Neural progenitor cell (in vitro differentiated cells): ENCODE data around the gene MYH7B.

ENCODE experiments used
- EZH2 ChIP-seq: fragments of 200-600 bp; sonication (generic); IDR thresholded peaks from 2 replicates; pipeline ENCODE4 v1.6.1; 2017; ENCODE audit warnings: antibody characterized with exemption, mild to moderate bottlenecking, moderate library complexity
- EZH2phosphoT487 ChIP-seq: fragments of 200-600 bp; sonication (generic); IDR thresholded peaks from 2 replicates; pipeline ENCODE4 v1.6.1; 2017; ENCODE audit warnings: antibody characterized with exemption
- TF ChIP-seq, protein P1 (sequence below): fragments of 200-600 bp; sonication (generic); IDR thresholded peaks from 2 replicates; pipeline ENCODE4 v1.5.1; 2017; ENCODE audit warnings: antibody characterized with exemption, mild to moderate bottlenecking

DNA sequence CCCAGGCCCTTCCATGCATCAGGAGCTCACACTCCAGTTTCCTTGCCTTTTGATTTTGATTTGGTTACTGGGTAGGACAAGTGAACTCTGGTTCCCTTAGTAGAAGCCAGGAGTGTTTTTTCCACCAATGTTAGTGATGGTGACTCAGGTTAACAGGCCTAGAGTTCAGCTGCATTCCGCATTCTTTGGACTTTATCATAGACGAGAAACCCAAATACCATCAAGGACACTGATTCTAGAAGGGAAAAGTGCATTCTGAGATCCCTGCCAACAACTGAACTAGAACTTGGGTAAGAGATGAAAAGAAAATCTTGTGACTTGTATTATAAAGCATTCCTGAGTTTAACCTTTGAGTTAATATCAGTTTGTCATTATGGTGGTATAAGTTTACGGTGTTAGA lies 9.0 kb upstream of the MYH7B start:
- TF ChIP-seq, protein P1, sequence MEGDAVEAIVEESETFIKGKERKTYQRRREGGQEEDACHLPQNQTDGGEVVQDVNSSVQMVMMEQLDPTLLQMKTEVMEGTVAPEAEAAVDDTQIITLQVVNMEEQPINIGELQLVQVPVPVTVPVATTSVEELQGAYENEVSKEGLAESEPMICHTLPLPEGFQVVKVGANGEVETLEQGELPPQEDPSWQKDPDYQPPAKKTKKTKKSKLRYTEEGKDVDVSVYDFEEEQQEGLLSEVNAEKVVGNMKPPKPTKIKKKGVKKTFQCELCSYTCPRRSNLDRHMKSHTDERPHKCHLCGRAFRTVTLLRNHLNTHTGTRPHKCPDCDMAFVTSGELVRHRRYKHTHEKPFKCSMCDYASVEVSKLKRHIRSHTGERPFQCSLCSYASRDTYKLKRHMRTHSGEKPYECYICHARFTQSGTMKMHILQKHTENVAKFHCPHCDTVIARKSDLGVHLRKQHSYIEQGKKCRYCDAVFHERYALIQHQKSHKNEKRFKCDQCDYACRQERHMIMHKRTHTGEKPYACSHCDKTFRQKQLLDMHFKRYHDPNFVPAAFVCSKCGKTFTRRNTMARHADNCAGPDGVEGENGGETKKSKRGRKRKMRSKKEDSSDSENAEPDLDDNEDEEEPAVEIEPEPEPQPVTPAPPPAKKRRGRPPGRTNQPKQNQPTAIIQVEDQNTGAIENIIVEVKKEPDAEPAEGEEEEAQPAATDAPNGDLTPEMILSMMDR, result no peak
- TF ChIP-seq EZH2phosphoT487 (no peak), EZH2 (no peak)
